Measurements from ENCODE around the gene LIPN. TPM values are rescaled to one million over a fixed set of nuclear protein-coding genes. Genes with fewer than 3 reads are reported as not detected.

Gene LIPN
- total RNA-seq, 1 donor from 2014 or later, result not detected

- Mint-ChIP-seq H3K27me3 (ENCODE audit: unreplicated experiment) (peaks cover 8% of the 10 kb centered on the region), H3K27ac (ENCODE audit: unreplicated experiment) (no peak overlapping the region), H3K36me3 (ENCODE audit: unreplicated experiment) (no peaks in the 10 kb centered on the region), H3K4me3 (ENCODE audit: unreplicated experiment) (no peak overlapping the region), H3K9me3 (ENCODE audit: unreplicated experiment) (no peaks in the 10 kb centered on the region), H3K4me1 (ENCODE audit: unreplicated experiment) (peaks cover under 1% of the 10 kb centered on the region)
- TF ChIP-seq CTCF (IDR thresholded peaks at IDR 0.05), result no peak
- no peak for DNase-seq (ENCODE audit: extremely low spot score, unreplicated experiment)
Observed at GRCh38 chr10:88805361-88805760, 45.5 kb downstream of the LIPN start.

- H3K4me1 Mint-ChIP-seq (ENCODE audit: unreplicated experiment), result peaks cover 2% of the 10 kb centered on the region
- H3K27me3 Mint-ChIP-seq (ENCODE audit: unreplicated experiment), result peaks cover 14% of the 10 kb centered on the region
- H3K36me3 Mint-ChIP-seq (ENCODE audit: unreplicated experiment), result no peaks in the 10 kb centered on the region
- no peak overlapping the region for H3K27ac Mint-ChIP-seq (ENCODE audit: unreplicated experiment)
- H3K9me3 Mint-ChIP-seq (ENCODE audit: unreplicated experiment), result no peaks in the 10 kb centered on the region
- TF ChIP-seq CTCF (IDR thresholded peaks at IDR 0.05), result no peak
- no peak overlapping the region for H3K4me3 Mint-ChIP-seq (ENCODE audit: unreplicated experiment)
- no peak for DNase-seq (ENCODE audit: extremely low spot score, unreplicated experiment)
Observed at GRCh38 chr10:88805924-88806323, 46.1 kb downstream of the LIPN start.

- Mint-ChIP-seq H3K4me1 (ENCODE audit: unreplicated experiment) (peaks cover 2% of the 10 kb centered on the region), H3K36me3 (ENCODE audit: unreplicated experiment) (no peaks in the 10 kb centered on the region), H3K27me3 (ENCODE audit: unreplicated experiment) (peaks cover 29% of the 10 kb centered on the region), H3K4me3 (ENCODE audit: unreplicated experiment) (no peak overlapping the region), H3K9me3 (ENCODE audit: unreplicated experiment) (no peaks in the 10 kb centered on the region), H3K27ac (ENCODE audit: unreplicated experiment) (no peak overlapping the region)
- DNase-seq (ENCODE audit: extremely low spot score, unreplicated experiment), result no peak
- no peak for TF ChIP-seq CTCF (IDR thresholded peaks at IDR 0.05)
Observed at GRCh38 chr10:88809621-88810020, 49.8 kb downstream of the LIPN start.

- no peak for DNase-seq (ENCODE audit: extremely low spot score, unreplicated experiment)
Observed at GRCh38 chr10:88810196-88810961, 50.6 kb downstream of the LIPN start.

More at GRCh38 chr10:88810196-88810961, 50.6 kb downstream of the LIPN start:
- Mint-ChIP-seq H3K4me1 (ENCODE audit: unreplicated experiment) (peaks cover 2% of the 10 kb centered on the region), H3K27me3 (ENCODE audit: unreplicated experiment) (peaks cover 32% of the 10 kb centered on the region), H3K4me3 (ENCODE audit: unreplicated experiment) (no peak overlapping the region), H3K27ac (ENCODE audit: unreplicated experiment) (no peak overlapping the region), H3K36me3 (ENCODE audit: unreplicated experiment) (no peaks in the 10 kb centered on the region), H3K9me3 (ENCODE audit: unreplicated experiment) (no peaks in the 10 kb centered on the region)
- peak; percentile 80 for TF ChIP-seq CTCF (IDR thresholded peaks at IDR 0.05)
